Measurements from ENCODE around the gene CDKN2A.

- TF ChIP-seq ATF3 (IDR thresholded peaks at IDR 0.05) = no peak
- TF ChIP-seq CTCF (IDR thresholded peaks at IDR 0.05; ENCODE audit: low read depth, low read length, missing input control) = no peak
- no peak for TF ChIP-seq JUND (IDR thresholded peaks at IDR 0.05)
- TF ChIP-seq TAF1 (conservative IDR thresholded peaks at IDR 0.05) = no peak
Measured at GRCh38 chr9:21997480-21997879, 3.3 kb upstream of the CDKN2A start.
